Activated T-cell treated with anti-CD3 and anti-CD28 coated beads for 4 hours (primary cell): ENCODE measurements around the gene HCRTR1.

Experiments used
- DNase-seq: peaks from one replicate; pipeline ENCODE4 v3.0.0-alpha.2; 2020

Gene HCRTR1

GRCh38 chr1:31651766-31652165 is 34.3 kb downstream of the HCRTR1 start:
- no peak for DNase-seq

GRCh38 chr1:31652891-31653499 is 35.5 kb downstream of the HCRTR1 start:
- DNase-seq = no peak

- no peak for DNase-seq
Measured at GRCh38 chr1:31653717-31654473, 36.4 kb downstream of the HCRTR1 start.

GRCh38 chr1:31654474-31654776 is 36.9 kb downstream of the HCRTR1 start:
- no peak for DNase-seq

GRCh38 chr1:31655104-31655503 is 37.6 kb downstream of the HCRTR1 start:
- DNase-seq = no peak

- DNase-seq = no peak
Measured at GRCh38 chr1:31655756-31656155, 38.3 kb downstream of the HCRTR1 start.

- DNase-seq = no peak
Measured at GRCh38 chr1:31657020-31657804, 39.7 kb downstream of the HCRTR1 start.

GRCh38 chr1:31657972-31658510 is 40.6 kb downstream of the HCRTR1 start:
- DNase-seq = no peak

- DNase-seq = no peak
Measured at GRCh38 chr1:31658721-31659120, 41.2 kb downstream of the HCRTR1 start.

GRCh38 chr1:31659889-31660288 is 42.4 kb downstream of the HCRTR1 start:
- DNase-seq = no peak

GRCh38 chr1:31660871-31661455 is 43.5 kb downstream of the HCRTR1 start:
- DNase-seq = no peak

GRCh38 chr1:31661856-31662255 is 44.4 kb downstream of the HCRTR1 start:
- DNase-seq = no peak

GRCh38 chr1:31662463-31662862 is 45.0 kb downstream of the HCRTR1 start:
- no peak for DNase-seq

GRCh38 chr1:31663622-31664452 is 46.3 kb downstream of the HCRTR1 start:
- peak; percentile 60 for DNase-seq

GRCh38 chr1:31664528-31664927 is 47.0 kb downstream of the HCRTR1 start:
- DNase-seq = no peak

- DNase-seq = no peak
Measured at GRCh38 chr1:31665234-31665878, 47.9 kb downstream of the HCRTR1 start.

GRCh38 chr1:31666263-31666963 is 48.9 kb downstream of the HCRTR1 start:
- no peak for DNase-seq

GRCh38 chr1:31667065-31667785 is 49.7 kb downstream of the HCRTR1 start:
- DNase-seq = no peak

- DNase-seq = no peak
Measured at GRCh38 chr1:31668303-31668883, 50.9 kb downstream of the HCRTR1 start.

GRCh38 chr1:31669433-31669785 is 51.9 kb downstream of the HCRTR1 start:
- no peak for DNase-seq
